K562 (cell line): ENCODE measurements around the gene ARSJ.

ENCODE experiments used
- BHLHE40 ChIP-seq: IDR thresholded peaks from 2 replicates; pipeline ENCODE4 v1.6.1; 2011; ENCODE audit warnings: low read length, improper control_type of control experiment
- BMI1 ChIP-seq: fragments of 150-350 bp; IDR thresholded peaks from 2 replicates; pipeline ENCODE4 v1.6.1; 2014; ENCODE audit warnings: low read length
- EP300 ChIP-seq: IDR thresholded peaks from 2 replicates; pipeline ENCODE4 v1.6.1; 2012; ENCODE audit warnings: low read length, improper control_type of control experiment
- EZH2 ChIP-seq: IDR thresholded peaks from 2 replicates; pipeline ENCODE4 v1.6.1; 2012; ENCODE audit warnings: low read depth, mild to moderate bottlenecking, inconsistent platforms, low read length, borderline replicate concordance
- FOXJ3 ChIP-seq: sonication (generic); formaldehyde crosslinking; IDR thresholded peaks from 2 replicates; pipeline ENCODE4 v1.4.0; 2020; ENCODE audit warnings: mild to moderate bottlenecking, missing genetic modification reagents
- NELFE ChIP-seq: IDR thresholded peaks from 2 replicates; pipeline ENCODE4 v1.6.1; 2011; ENCODE audit warnings: mild to moderate bottlenecking; ENCODE audit not compliant: insufficient read depth, insufficient read length
- POLR2AphosphoS5 ChIP-seq: IDR thresholded peaks from 2 replicates; pipeline ENCODE4 v1.6.1; 2011; ENCODE audit warnings: mild to moderate bottlenecking, low read depth, low read length, moderate library complexity; ENCODE audit not compliant: control insufficient read depth, insufficient read depth
- RAD21 ChIP-seq, 2 experiments: fragments of 250-450 bp in 1 of 2; fragments of 450-650 bp in 1 of 2; sonication (Bioruptor Pico) in 1 of 2; formaldehyde crosslinking in 1 of 2; IDR thresholded peaks in 1 of 2; conservative IDR thresholded peaks in 1 of 2; 2 replicates each; pipeline versions ENCODE4 v1.4.0 to v1.8.0; 2020 to 2022; ENCODE audit warnings: mild to moderate bottlenecking in 2 of 2, moderate library complexity in 1 of 2
- RBM22 ChIP-seq: fragments of 200-400 bp; formaldehyde crosslinking; IDR thresholded peaks from 2 replicates; pipeline ENCODE4 v1.6.1; 2018; ENCODE audit warnings: low read length, low read depth; ENCODE audit not compliant: poor library complexity, severe bottlenecking
- SIRT6 ChIP-seq: IDR thresholded peaks from one replicate; pipeline ENCODE4 v1.6.1; 2012; ENCODE audit warnings: low read depth, mild to moderate bottlenecking, control low read depth, inconsistent platforms, low read length, moderate library complexity
- TCF7L2 ChIP-seq: fragments of 150-350 bp; IDR thresholded peaks from 2 replicates; pipeline ENCODE4 v1.6.1; 2016; ENCODE audit warnings: low read depth, mild to moderate bottlenecking, low read length, moderate library complexity
- TF ChIP-seq, protein P1 (sequence below), 3 experiments: IDR thresholded peaks in 2 of 3; conservative IDR thresholded peaks in 1 of 3; 2 replicates each; pipeline ENCODE4 v1.5.1; 2011 to 2012; ENCODE audit warnings: low read length in 3 of 3, mild to moderate bottlenecking in 3 of 3, control low read depth in 2 of 3, improper control_type of control experiment in 1 of 3, inconsistent platforms in 1 of 3, low read depth in 1 of 3, mixed read lengths in 1 of 3, moderate library complexity in 1 of 3; ENCODE audit not compliant: insufficient read depth in 2 of 3
- TF ChIP-seq, protein P2 (sequence below): sonication (generic); formaldehyde crosslinking; IDR thresholded peaks from 2 replicates; pipeline ENCODE4 v1.9.0; 2022; ENCODE audit warnings: mild to moderate bottlenecking, missing genetic modification reagents
- TF ChIP-seq, protein P3 (sequence below): sonication (generic); formaldehyde crosslinking; IDR thresholded peaks from 2 replicates; pipeline ENCODE4 v1.8.1; 2022; ENCODE audit warnings: missing genetic modification reagents

DNA sequence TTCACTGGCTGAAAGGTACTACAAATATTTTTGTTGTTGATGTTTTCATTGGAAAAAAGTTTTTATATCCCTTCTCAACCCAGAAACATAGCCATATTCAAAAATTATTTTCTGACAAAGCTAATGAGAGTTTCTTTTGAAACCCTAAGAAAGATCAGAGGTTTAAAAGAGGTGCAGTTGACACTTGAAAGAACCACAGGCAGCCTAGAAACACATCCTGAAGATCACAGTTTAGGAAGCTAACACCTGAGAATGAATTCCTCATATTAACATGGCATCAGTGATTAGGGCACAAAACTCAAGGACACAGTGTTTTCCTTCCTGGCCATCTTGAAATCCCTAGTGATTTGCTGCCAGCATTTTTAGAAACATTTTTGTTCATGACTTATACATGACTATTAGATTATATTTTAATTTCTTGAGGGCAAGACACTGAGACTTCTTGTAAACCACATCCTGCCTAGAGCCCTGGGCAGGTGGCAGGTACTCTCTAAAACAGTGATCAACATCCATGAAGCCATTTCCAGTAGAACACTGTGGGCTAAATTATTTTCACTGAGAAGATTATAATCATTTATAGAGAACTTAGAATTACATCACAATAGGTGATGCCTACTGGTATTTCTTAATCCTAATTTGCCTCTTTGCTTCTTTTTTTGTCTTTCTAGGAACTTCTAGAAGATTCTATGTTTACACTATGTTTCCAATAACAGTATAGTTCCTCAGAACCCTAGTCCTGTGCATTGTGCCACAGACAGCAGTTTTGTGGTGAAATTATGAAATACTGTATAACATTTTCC lies 80.0 kb downstream of the ARSJ start:
- TF ChIP-seq EP300 (no peak), NELFE (no peak), RBM22 (no peak), FOXJ3 (CRISPR knock-in tag) (no peak), BMI1 (no peak), BHLHE40 (no peak), RAD21 (CRISPR knock-in tag; conservative IDR thresholded peaks at IDR 0.05 in 1 of 2, IDR thresholded peaks at IDR 0.05 in 1 of 2) (no peak), EZH2 (no peak), TCF7L2 (no peak), SIRT6 (no peak), POLR2AphosphoS5 (no peak)
- TF ChIP-seq, protein P1, sequence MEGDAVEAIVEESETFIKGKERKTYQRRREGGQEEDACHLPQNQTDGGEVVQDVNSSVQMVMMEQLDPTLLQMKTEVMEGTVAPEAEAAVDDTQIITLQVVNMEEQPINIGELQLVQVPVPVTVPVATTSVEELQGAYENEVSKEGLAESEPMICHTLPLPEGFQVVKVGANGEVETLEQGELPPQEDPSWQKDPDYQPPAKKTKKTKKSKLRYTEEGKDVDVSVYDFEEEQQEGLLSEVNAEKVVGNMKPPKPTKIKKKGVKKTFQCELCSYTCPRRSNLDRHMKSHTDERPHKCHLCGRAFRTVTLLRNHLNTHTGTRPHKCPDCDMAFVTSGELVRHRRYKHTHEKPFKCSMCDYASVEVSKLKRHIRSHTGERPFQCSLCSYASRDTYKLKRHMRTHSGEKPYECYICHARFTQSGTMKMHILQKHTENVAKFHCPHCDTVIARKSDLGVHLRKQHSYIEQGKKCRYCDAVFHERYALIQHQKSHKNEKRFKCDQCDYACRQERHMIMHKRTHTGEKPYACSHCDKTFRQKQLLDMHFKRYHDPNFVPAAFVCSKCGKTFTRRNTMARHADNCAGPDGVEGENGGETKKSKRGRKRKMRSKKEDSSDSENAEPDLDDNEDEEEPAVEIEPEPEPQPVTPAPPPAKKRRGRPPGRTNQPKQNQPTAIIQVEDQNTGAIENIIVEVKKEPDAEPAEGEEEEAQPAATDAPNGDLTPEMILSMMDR (IDR thresholded peaks at IDR 0.05 in 2 of 3, conservative IDR thresholded peaks at IDR 0.05 in 1 of 3; ENCODE audit: insufficient read depth in 2 of 3, low read depth in 1 of 3, low read length in 3 of 3) = no peak
- TF ChIP-seq, protein P2, sequence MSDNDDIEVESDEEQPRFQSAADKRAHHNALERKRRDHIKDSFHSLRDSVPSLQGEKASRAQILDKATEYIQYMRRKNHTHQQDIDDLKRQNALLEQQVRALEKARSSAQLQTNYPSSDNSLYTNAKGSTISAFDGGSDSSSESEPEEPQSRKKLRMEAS (CRISPR knock-in tag) = no peak
- TF ChIP-seq, protein P3, sequence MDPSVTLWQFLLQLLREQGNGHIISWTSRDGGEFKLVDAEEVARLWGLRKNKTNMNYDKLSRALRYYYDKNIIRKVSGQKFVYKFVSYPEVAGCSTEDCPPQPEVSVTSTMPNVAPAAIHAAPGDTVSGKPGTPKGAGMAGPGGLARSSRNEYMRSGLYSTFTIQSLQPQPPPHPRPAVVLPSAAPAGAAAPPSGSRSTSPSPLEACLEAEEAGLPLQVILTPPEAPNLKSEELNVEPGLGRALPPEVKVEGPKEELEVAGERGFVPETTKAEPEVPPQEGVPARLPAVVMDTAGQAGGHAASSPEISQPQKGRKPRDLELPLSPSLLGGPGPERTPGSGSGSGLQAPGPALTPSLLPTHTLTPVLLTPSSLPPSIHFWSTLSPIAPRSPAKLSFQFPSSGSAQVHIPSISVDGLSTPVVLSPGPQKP (CRISPR knock-in tag) = no peak
